ENCODE results near the gene MECR.
"Not testable (repeated sequence)": the region's sequence is repeated elsewhere in the genome, so short reads cannot be mapped to it uniquely, and the experiment has no call there.

MECR gene

DNA sequence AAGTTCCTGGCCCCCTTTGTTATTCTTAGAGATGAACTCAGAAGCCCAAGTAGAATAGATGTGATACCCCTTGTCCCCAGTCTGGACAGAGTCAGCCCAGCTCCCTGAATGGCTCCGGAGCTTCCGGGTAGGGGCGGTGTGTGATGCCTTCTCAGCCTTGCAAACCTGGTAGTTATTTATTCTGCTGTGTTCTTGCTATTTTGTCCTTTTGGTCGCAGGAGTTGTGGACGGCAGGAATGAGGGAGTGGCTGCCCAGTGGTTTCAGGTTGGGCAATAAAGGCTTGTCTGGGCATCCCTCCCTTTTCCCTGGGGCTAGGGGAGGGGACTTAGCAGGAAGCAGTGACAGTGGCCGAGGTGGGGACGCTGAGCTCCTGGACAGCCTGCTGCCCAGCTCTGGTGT is 8.4 kb upstream of the MECR start:
- no peak overlapping the region for H3K27ac ChIP-seq
- TF ChIP-seq, protein P1, sequence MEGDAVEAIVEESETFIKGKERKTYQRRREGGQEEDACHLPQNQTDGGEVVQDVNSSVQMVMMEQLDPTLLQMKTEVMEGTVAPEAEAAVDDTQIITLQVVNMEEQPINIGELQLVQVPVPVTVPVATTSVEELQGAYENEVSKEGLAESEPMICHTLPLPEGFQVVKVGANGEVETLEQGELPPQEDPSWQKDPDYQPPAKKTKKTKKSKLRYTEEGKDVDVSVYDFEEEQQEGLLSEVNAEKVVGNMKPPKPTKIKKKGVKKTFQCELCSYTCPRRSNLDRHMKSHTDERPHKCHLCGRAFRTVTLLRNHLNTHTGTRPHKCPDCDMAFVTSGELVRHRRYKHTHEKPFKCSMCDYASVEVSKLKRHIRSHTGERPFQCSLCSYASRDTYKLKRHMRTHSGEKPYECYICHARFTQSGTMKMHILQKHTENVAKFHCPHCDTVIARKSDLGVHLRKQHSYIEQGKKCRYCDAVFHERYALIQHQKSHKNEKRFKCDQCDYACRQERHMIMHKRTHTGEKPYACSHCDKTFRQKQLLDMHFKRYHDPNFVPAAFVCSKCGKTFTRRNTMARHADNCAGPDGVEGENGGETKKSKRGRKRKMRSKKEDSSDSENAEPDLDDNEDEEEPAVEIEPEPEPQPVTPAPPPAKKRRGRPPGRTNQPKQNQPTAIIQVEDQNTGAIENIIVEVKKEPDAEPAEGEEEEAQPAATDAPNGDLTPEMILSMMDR (conservative IDR thresholded peaks at IDR 0.05): no peak

GRCh38 chr1:29238620-29239002 is 7.9 kb upstream of the MECR start:
- TF ChIP-seq, protein P1 (conservative IDR thresholded peaks at IDR 0.05): no peak
- H3K27ac ChIP-seq: no peak overlapping the region

- peak overlapping the region; percentile 43; the same call in 1 of the 2 replicates for H3K27ac ChIP-seq
- TF ChIP-seq, protein P1 (conservative IDR thresholded peaks at IDR 0.05): no peak
These were observed 7.3 kb upstream of the MECR start for GRCh38 chr1:29237852-29238619.

GRCh38 chr1:29237129-29237821 is 6.5 kb upstream of the MECR start:
- TF ChIP-seq, protein P1 (conservative IDR thresholded peaks at IDR 0.05): no peak
- H3K27ac ChIP-seq: peak overlapping the region; percentile 43; the same call in 1 of the 2 replicates

DNA sequence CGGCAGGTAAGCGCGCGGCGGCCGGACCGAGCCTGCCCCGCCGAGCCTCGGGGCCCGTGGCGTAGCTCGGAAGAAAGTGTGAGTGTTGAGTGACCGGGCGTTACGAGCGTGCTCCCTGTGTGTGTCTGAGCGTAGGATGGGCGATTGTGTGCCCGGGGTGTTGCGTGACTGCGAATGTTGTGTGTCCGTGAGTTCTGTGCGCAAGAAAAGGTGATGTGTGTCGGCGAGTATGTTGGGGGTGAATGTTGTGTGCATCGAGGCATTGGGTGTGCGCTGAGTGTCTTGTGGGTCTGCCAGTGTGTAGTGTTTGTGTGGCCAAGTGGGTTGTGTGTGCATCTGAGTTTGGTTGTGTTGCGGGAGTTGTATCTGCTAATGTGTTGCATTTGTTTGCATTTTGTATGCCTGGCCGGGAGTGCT is 6.0 kb upstream of the MECR start:
- TF ChIP-seq, protein P1 (conservative IDR thresholded peaks at IDR 0.05): no peak
- peak overlapping the region; percentile 43; the same call in 1 of the 2 replicates for H3K27ac ChIP-seq

- H3K27ac ChIP-seq: peak within 1 kb of the TSS; percentile 43; the same call in 1 of the 2 replicates
- TF ChIP-seq, protein P1 (conservative IDR thresholded peaks at IDR 0.05): peak; percentile 90
These were observed 5.4 kb upstream of the MECR start, which contains the start of gene PTPRU for GRCh38 chr1:29235955-29236711. Gene PTPRU (plus strand): TSS chr1:29236522. CDS start chr1:29236645, 123 bp downstream.

- not testable (repeated sequence) for H3K27ac ChIP-seq
These were observed 4.1 kb upstream of the MECR start for GRCh38 chr1:29234881-29235280.

Data from VCaP (cell line).